Endothelial cell of umbilical vein (primary cell): ENCODE data around the gene CLIP2. TPM values are rescaled to one million over a fixed set of nuclear protein-coding genes. Genes with fewer than 3 reads are reported as not detected.

ENCODE experiments used
- BruUV-seq: library from RNA; stranded (reverse); fragments of 400-500 nt; replicated peaks from 2 replicates; lab custom pipeline; 2021; lab: Mats Ljungman, UMichigan
- CTCF ChIA-PET: fragments of 300-600, 350-600 bp; sonication (Branson Sonifier 250); formaldehyde crosslinking; loops from one replicate; lab custom pipeline; 2021; ENCODE audit warnings: antibody characterized with exemption, inconsistent platforms; lab: Charles Lee
- POLR2A ChIA-PET: fragments of 300-600, 350-600 bp; sonication (Branson Sonifier 250); formaldehyde crosslinking; loops from one replicate; lab custom pipeline; 2021; ENCODE audit warnings: antibody characterized with exemption, inconsistent platforms; lab: Charles Lee
- DNase-seq: peaks from one replicate; pipeline ENCODE4 v3.0.0-alpha.2; 2011; ENCODE audit warnings: low read depth, low spot score
- FAIRE-seq: peaks from 2 replicates; lab custom pipeline; 2011; peaks lifted over from hg19 to GRCh38; lab: Jason Lieb, UNC
- H2AFZ ChIP-seq: 2 replicates; pipeline ENCODE4 v1.6.0; 2012; ENCODE audit warnings: low read depth, low read length, control low read depth, inconsistent platforms
- H3K27ac ChIP-seq: 2 replicates; pipeline ENCODE4 v1.5.1; 2011; ENCODE audit warnings: low read depth, mild to moderate bottlenecking, control low read depth, low read length, moderate library complexity; ENCODE audit not compliant: insufficient read depth
- H3K27me3 ChIP-seq, 2 experiments: 2 replicates each; pipeline versions ENCODE4 v1.6.0 to v1.6.1; 2011; ENCODE audit warnings: low read length in 2 of 2, mixed read lengths in 1 of 2; ENCODE audit not compliant: control insufficient read depth in 2 of 2, insufficient read depth in 2 of 2
- H3K36me3 ChIP-seq, 2 experiments: 2 replicates in 1 of 2; 3 replicates in 1 of 2; pipeline ENCODE4 v1.5.1; 2011; ENCODE audit warnings: low read length in 2 of 2, mild to moderate bottlenecking in 1 of 2, moderate library complexity in 1 of 2; ENCODE audit not compliant: control insufficient read depth in 2 of 2, insufficient read depth in 2 of 2; ENCODE audit errors: extremely low read depth in 1 of 2
- H3K4me1 ChIP-seq: 3 replicates; pipeline ENCODE4 v1.5.1; 2011; ENCODE audit warnings: mild to moderate bottlenecking, low read length; ENCODE audit not compliant: control insufficient read depth, insufficient read depth; ENCODE audit errors: extremely low read depth
- H3K4me2 ChIP-seq: 2 replicates; pipeline ENCODE4 v1.6.1; 2011; ENCODE audit warnings: low read length, control low read depth, mixed read lengths; ENCODE audit not compliant: insufficient read depth
- H3K4me3 ChIP-seq, 3 experiments: fragments of 200-600 bp in 1 of 3; sonication (generic), shearing (Covaris generic) in 1 of 3; replicated peaks in 1 of 3; 2 replicates each; pipeline ENCODE4 v1.5.1; 2011 to 2016; ENCODE audit warnings: control low read depth in 3 of 3, low read length in 3 of 3, mild to moderate bottlenecking in 2 of 3, inconsistent platforms in 1 of 3, low read depth in 1 of 3, moderate library complexity in 1 of 3; ENCODE audit not compliant: insufficient read depth in 1 of 3
- H3K79me2 ChIP-seq: 2 replicates; pipeline ENCODE4 v1.6.0; 2012; ENCODE audit warnings: low read length, inconsistent platforms; ENCODE audit not compliant: control insufficient read depth, insufficient read depth
- H3K9ac ChIP-seq: replicated peaks from 2 replicates; pipeline ENCODE3; 2011; ENCODE audit warnings: low read length, control low read depth; ENCODE audit not compliant: insufficient read depth; ENCODE audit errors: extremely low read depth
- H3K9me1 ChIP-seq: replicated peaks from 3 replicates; pipeline ENCODE4 v1.6.0; 2011; ENCODE audit warnings: mild to moderate bottlenecking, low read length; ENCODE audit not compliant: control insufficient read depth, insufficient read depth; ENCODE audit errors: extremely low read depth
- H3K9me3 ChIP-seq: replicated peaks from 2 replicates; pipeline ENCODE4 v1.5.1; 2012; ENCODE audit warnings: low read length, inconsistent platforms; ENCODE audit not compliant: control insufficient read depth, insufficient read depth
- H4K20me1 ChIP-seq: replicated peaks from 2 replicates; pipeline ENCODE3; 2011; ENCODE audit warnings: mild to moderate bottlenecking, low read length; ENCODE audit not compliant: control insufficient read depth, insufficient read depth; ENCODE audit errors: extremely low read depth
- EZH2 ChIP-seq: IDR thresholded peaks from 2 replicates; pipeline ENCODE4 v1.6.1; 2012; ENCODE audit warnings: borderline replicate concordance, low read depth, mild to moderate bottlenecking, moderate library complexity, low read length, inconsistent platforms; ENCODE audit not compliant: severe bottlenecking
- FOS ChIP-seq: IDR thresholded peaks from 2 replicates; pipeline ENCODE4 v1.6.1; 2011; ENCODE audit warnings: mild to moderate bottlenecking, low read length, moderate library complexity, borderline replicate concordance; ENCODE audit not compliant: insufficient read depth
- JUN ChIP-seq: IDR thresholded peaks from 2 replicates; pipeline ENCODE4 v1.6.1; 2011; ENCODE audit warnings: borderline replicate concordance, low read depth; ENCODE audit not compliant: insufficient read length, insufficient read depth
- MYC ChIP-seq: IDR thresholded peaks from one replicate; pipeline ENCODE4 v1.6.1; 2011; ENCODE audit warnings: mild to moderate bottlenecking, low read depth, low read length
- POLR2A ChIP-seq: IDR thresholded peaks from 2 replicates; pipeline ENCODE4 v1.6.1; 2012; ENCODE audit warnings: low read depth, mild to moderate bottlenecking, control low read depth, low read length
- dilution Hi-C: fragments of 300-500 bp; cut with MboI; formaldehyde crosslinking; loops from one replicate; pipeline ENCODE4 v1.15.0; 2019; ENCODE audit warnings: low sequenced_read_pairs; ENCODE audit not compliant: extremely low pct_ligation_motif_present
- intact Hi-C: fragments of 100-400 bp; cut with micrococcal nuclease; formaldehyde crosslinking; loops from one replicate; pipeline ENCODE4 v1.10.0; 2022
- polyA plus RNA-seq, 4 experiments: library from polyadenylated mRNA; depleted of rRNA in 3 of 4; stranded (reverse) in 3 of 4; unstranded in 1 of 4; fragments of >200 nt; gene quantifications; 2 replicates each; pipeline versions ENCODE4 v1.2.1 to v1.2.3, GENCODE V29; 2011 to 2012; ENCODE audit warnings: missing spikeins in 1 of 4
- total RNA-seq: library from RNA; stranded (reverse); gene quantifications from 2 replicates; pipeline ENCODE4 v1.2.3, GENCODE V29; 2021
- TF ChIP-seq, protein P1 (sequence below), 2 donors: IDR thresholded peaks; 1 replicate in 1 of 2; 2 replicates in 1 of 2; pipeline ENCODE4 v1.5.1; 2011; ENCODE audit warnings: low read length in 2 of 2, mild to moderate bottlenecking in 2 of 2, moderate library complexity in 2 of 2, control low read depth in 1 of 2, inconsistent platforms in 1 of 2, low read depth in 1 of 2; ENCODE audit not compliant: insufficient read depth in 1 of 2; ENCODE audit errors: extremely low read depth in 1 of 2

The CLIP2 gene
- total and polyA plus RNA-seq, 2 donors (not counting 3 experiments of a cell fraction or from before 2014, with no cell fraction given): 8.3 to 37.1 TPM

DNA sequence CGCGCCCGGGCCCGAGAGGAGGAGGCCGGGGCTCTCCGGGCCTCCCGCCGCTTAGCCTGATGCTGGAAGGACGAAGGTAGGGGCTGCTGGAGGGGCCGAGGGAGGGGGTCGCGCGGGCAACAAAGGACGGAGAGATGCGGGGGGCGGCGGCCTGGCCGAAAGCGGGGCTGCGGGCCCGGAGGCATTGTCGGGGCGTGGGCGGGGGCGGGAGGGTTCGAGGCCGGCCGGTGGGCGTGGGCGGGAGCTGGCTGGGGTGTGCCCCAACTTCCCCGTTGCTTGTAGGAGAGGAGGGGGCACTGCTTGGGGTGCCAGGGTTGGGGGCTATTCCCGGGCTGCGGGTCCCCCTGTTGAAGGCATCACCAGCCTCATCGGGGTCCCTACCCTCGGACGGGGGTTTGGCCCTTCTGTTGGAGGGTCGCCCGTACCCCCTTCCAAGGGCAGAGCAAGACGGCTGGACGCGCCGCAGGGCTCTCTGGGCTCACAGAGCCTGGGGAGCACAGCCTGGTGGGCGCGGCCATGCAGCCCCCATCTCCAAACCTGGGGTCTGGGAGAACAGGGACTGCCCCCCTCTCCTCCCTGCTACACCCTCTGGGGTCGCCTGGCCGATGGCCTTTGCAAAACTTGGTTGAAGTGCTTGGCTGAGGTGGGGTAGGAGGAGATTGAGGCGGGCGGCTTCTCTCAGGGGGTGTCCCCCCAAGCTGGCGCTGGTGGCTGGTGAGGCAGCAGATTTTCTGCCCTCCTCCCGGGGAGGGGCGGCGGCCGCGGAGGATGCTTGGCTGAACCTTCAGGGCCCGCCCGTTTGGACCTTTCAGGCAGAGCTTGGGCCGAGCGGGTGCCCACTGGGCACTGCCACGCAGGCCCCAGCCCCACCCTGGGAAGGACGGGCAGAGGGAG is 699 bp downstream of the CLIP2 start:
- H3K4me1 ChIP-seq: peaks cover 11% of the 10 kb centered on the region
- H3K36me3 ChIP-seq: no peaks in the 10 kb centered on the region
- no peaks in the 10 kb centered on the region for H4K20me1 ChIP-seq
- H3K4me2 ChIP-seq: peak overlapping the region; percentile 86
- peak overlapping the region; percentile 53 for H2AFZ ChIP-seq
- H3K79me2 ChIP-seq: peaks cover 38% of the 10 kb centered on the region
- ChIA-PET CTCF (interaction anchor here (1.4 to 5.6 kb wide), 6 partner anchors 10 to 111 kb away, joined by 3 to 33 read pairs (median 20); no protein-coding TSS in a partner anchor), POLR2A (interaction anchor here (0.9 kb wide), 1 partner anchor 10 kb away, joined by 3 read pairs; no protein-coding TSS in a partner anchor)
- FAIRE-seq (no peak), DNase-seq (no peak)
- peak overlapping the region; percentile 73 for H3K9ac ChIP-seq
- intact Hi-C loops (loop anchor here (1.0 to 5.0 kb wide), 5 partner anchors 11 to 103 kb away; partner anchors contain the start of gene RFC2), dilution Hi-C loops (no loop called here)
- peak overlapping the region; percentile 29 for H3K27ac ChIP-seq
- H3K27me3 ChIP-seq: no peaks in the 10 kb centered on the region
- H3K9me1 ChIP-seq: no peaks in the 10 kb centered on the region
- H3K9me3 ChIP-seq: no peaks in the 10 kb centered on the region
- no peak for TF ChIP-seq POLR2A
- TF ChIP-seq, protein P1, sequence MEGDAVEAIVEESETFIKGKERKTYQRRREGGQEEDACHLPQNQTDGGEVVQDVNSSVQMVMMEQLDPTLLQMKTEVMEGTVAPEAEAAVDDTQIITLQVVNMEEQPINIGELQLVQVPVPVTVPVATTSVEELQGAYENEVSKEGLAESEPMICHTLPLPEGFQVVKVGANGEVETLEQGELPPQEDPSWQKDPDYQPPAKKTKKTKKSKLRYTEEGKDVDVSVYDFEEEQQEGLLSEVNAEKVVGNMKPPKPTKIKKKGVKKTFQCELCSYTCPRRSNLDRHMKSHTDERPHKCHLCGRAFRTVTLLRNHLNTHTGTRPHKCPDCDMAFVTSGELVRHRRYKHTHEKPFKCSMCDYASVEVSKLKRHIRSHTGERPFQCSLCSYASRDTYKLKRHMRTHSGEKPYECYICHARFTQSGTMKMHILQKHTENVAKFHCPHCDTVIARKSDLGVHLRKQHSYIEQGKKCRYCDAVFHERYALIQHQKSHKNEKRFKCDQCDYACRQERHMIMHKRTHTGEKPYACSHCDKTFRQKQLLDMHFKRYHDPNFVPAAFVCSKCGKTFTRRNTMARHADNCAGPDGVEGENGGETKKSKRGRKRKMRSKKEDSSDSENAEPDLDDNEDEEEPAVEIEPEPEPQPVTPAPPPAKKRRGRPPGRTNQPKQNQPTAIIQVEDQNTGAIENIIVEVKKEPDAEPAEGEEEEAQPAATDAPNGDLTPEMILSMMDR (IDR thresholded peaks at IDR 0.05; ENCODE audit: extremely low read depth in 1 of 2, insufficient read depth in 1 of 2, low read depth in 1 of 2, low read length in 2 of 2): no peak
- peak overlapping the region; percentile 75 to 90 (median 85) for H3K4me3 ChIP-seq
- BruUV-seq: no TSS peak

DNA sequence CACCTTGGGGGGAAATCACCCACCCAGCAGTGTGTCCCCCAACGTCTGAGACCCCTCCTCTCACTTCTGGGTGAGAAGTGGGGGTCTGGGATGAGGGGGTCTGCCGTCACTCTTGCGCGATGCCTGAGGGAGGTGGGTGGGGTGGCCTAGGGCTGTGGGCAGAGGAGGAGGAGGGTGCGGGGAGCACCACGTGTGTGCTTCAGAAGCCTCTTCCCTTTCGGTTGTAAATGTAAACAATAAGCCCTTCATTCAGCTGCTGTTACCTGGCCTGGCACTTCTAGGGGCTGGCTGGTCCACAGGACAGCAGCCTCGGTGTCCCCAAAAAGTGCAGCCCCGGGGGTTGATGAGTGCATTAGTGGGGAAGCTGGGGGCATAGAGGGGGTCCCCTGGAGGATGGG is 1.3 kb downstream of the CLIP2 start:
- H3K27me3 ChIP-seq: no peaks in the 10 kb centered on the region
- no TSS peak for BruUV-seq
- CTCF ChIA-PET: interaction anchor here (3.0 to 5.6 kb wide), 3 partner anchors 16 to 111 kb away, joined by 17 to 33 read pairs (median 22); no protein-coding TSS in a partner anchor
- no peak for DNase-seq
- no peak for FAIRE-seq
- H3K4me3 ChIP-seq: peak overlapping the region; percentile 75 to 90 (median 85)
- H3K27ac ChIP-seq: no peak overlapping the region
- H3K9ac ChIP-seq: peak overlapping the region; percentile 73
- H3K4me2 ChIP-seq: peak overlapping the region; percentile 86
- POLR2A ChIA-PET: no interaction called here
- intact Hi-C loops: loop anchor here (2.0 to 5.0 kb wide), 2 partner anchors 83 to 102 kb away; no protein-coding TSS in a partner anchor
- no peak for TF ChIP-seq FOS
- TF ChIP-seq EZH2: no peak
- no peak for TF ChIP-seq JUN
- TF ChIP-seq POLR2A: no peak
- no peak for TF ChIP-seq MYC
- no peaks in the 10 kb centered on the region for H3K9me1 ChIP-seq
- no peak overlapping the region for H2AFZ ChIP-seq
- no peaks in the 10 kb centered on the region for H3K36me3 ChIP-seq
- dilution Hi-C loops: no loop called here
- peaks cover 41% of the 10 kb centered on the region for H3K79me2 ChIP-seq
- no peaks in the 10 kb centered on the region for H3K9me3 ChIP-seq
- H4K20me1 ChIP-seq: no peaks in the 10 kb centered on the region
- peaks cover 11% of the 10 kb centered on the region for H3K4me1 ChIP-seq
